22Rv1 (cell line): Measurements from ENCODE around the gene ACTL7B.

Experiments used
- CTCF ChIP-seq: fragments of 450-650 bp; IDR thresholded peaks from 2 replicates; pipeline ENCODE4 v1.5.1; 2017; ENCODE audit warnings: mild to moderate bottlenecking
- ZFX ChIP-seq: fragments of 450-650 bp; IDR thresholded peaks from 2 replicates; pipeline ENCODE4 v1.6.1; 2017; ENCODE audit warnings: antibody characterized with exemption, borderline replicate concordance

- TF ChIP-seq CTCF, result no peak
- TF ChIP-seq ZFX, result no peak
Measured at GRCh38 chr9:108861997-108862396, 6.2 kb upstream of the ACTL7B start, which contains the start of gene ACTL7A.
